T-helper 1 cell treated with Interleukin-12 subunit alpha and Interleukin-12 subunit beta and Interleukin-4 antibody, amounts not matched to agents 30 ng/mL and 1 ng/mL, for 36 hours (primary cell): ENCODE results near the gene SLC46A2. TPM values are rescaled to one million over a fixed set of nuclear protein-coding genes. Genes with fewer than 3 reads are reported as not detected.

Experiments used
- intact Hi-C: fragments of 100-400 bp; cut with micrococcal nuclease; formaldehyde crosslinking; loops from one replicate; pipeline ENCODE4 v1.15.1; 2024
- total RNA-seq: library from RNA; stranded (reverse); gene quantifications from 2 replicates; pipeline ENCODE4 v1.2.3, GENCODE V29; 2022

Gene SLC46A2, protein sequence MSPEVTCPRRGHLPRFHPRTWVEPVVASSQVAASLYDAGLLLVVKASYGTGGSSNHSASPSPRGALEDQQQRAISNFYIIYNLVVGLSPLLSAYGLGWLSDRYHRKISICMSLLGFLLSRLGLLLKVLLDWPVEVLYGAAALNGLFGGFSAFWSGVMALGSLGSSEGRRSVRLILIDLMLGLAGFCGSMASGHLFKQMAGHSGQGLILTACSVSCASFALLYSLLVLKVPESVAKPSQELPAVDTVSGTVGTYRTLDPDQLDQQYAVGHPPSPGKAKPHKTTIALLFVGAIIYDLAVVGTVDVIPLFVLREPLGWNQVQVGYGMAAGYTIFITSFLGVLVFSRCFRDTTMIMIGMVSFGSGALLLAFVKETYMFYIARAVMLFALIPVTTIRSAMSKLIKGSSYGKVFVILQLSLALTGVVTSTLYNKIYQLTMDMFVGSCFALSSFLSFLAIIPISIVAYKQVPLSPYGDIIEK
- total RNA-seq, result not detected in 2 replicates

DNA sequence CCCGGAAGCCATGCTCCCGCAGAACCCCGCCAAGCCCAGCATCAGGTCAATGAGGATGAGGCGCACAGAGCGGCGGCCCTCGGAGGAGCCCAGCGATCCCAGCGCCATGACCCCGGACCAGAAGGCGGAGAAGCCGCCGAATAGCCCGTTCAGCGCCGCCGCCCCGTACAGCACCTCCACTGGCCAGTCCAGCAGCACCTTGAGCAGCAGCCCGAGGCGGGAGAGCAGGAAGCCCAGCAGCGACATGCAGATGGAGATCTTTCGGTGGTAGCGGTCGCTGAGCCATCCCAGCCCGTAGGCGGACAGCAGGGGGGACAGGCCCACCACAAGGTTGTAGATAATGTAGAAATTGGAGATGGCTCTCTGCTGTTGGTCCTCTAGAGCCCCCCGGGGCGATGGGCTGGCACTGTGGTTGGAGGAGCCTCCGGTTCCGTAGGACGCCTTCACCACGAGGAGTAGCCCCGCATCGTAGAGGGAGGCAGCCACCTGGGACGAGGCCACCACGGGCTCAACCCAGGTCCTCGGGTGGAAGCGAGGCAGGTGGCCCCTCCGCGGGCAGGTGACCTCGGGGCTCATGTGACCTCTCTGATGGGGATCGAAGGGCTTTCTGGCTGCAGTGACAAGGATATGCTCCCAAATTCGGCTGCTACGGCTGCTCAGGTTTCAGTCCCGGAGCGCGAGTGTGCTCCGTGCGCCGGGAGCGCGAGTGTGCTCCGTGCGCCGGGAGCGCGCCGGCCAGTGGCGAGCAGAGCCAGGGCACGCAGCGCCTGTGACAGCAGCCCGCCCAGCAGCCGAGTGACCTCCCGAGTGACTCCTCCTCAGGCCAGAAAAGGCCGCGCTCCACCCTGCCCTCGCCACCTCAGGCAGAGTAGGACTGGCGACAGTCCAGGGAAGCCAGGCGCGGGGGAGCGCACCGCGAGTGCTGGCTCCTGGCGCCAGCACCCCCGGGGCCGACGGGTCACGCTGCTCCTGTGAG is at the start of gene SLC46A2:
Gene SLC46A2 (minus strand): TSS at position 771 of the 976 bp plus-strand sequence. CDS start 195 bp downstream, at position 576.
- intact Hi-C loops, result no loop called here

GRCh38 chr9:112939418-112939817 is 48.7 kb upstream of the SLC46A2 start:
- intact Hi-C loops, result no loop called here

DNA sequence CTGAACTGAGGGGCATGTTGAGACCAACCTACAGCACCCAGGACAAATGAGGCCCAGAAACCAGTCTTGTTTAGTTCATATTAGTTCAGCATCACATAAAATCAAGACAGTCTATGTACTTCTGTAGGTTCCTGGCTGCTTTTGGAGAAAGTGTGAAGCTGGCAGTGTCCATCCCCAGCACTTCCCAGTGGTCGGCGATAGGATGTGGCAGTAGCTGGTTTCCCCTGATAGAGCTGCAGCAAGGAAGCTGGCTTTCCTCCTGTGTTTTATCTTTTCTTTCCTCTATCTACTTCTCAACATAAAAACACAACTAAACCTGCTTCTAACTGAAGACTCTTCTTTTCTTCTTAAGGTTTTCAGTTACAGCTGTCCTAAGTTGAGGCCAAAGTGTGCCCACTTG is 43.0 kb upstream of the SLC46A2 start:
- intact Hi-C loops, result no loop called here

DNA sequence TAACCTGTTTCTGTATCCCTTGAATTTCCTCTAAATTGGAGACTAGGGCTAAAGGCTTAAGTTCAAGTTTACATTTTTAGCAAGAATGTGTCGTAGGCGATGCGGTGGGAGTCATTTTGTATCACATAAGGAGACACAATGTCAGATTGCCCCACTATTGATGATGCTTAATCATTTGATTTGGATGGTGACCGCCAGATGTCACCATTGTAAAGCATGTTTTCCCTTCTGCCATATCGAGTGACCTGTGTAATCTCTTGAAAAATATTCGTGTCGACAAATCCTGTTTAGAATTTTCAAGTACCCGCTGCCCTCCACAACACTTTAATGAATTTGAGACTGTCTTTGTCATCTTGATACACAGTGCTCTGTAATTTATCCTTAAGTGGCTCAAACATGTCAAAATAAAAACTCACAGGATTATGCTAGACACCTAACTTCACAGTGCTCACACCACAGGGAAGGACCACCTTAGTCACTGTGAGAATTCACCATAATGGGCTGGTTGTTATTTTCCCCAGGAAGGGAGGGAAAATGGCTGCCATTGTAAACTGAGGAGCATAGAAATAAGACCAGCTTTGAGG is 34.5 kb upstream of the SLC46A2 start:
- intact Hi-C loops, result no loop called here

DNA sequence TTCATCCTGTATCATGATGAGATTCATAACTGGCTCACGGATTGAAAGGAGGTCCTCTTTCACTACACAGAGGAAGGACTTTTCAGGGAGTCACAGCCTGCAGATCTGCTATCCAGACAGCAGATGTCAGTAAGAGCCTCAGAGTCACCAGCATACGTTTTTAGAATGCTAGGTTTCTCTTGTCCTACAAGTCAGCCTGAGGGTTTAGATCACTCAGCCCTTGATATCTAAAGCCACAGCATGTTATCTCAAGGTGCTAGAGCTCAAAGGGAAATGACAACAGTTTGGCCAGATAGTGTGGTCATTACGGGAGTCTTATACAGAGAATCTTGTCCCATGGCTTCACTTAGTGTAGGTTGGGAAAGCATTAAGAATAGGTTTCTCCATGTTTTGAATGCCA is 30.9 kb upstream of the SLC46A2 start:
- intact Hi-C loops, result loop anchor here (5.0 kb wide), 1 partner anchor 191 kb away; no protein-coding TSS in a partner anchor

DNA sequence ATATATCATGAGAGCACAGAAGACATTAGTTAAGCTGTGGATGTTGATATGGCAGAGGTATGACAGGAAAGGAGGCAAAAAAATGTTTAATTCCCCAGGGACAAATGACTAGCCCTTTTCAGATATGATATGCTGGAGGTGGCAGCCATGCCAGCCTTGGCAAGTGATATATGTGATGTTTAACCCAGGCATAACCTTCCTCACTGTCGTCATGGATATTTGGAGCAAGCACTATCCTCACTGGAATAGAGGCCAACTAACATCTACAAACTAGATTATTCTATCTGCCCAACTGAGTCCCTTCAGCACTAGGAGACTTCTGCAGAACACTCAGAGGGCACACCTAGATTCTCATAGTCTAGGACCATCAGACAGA is 27.3 kb upstream of the SLC46A2 start:
- intact Hi-C loops, result no loop called here

- intact Hi-C loops, result no loop called here
Observed at GRCh38 chr9:112917047-112917986, 26.6 kb upstream of the SLC46A2 start.

GRCh38 chr9:112914524-112914923 is 23.8 kb upstream of the SLC46A2 start:
- intact Hi-C loops, result no loop called here

DNA sequence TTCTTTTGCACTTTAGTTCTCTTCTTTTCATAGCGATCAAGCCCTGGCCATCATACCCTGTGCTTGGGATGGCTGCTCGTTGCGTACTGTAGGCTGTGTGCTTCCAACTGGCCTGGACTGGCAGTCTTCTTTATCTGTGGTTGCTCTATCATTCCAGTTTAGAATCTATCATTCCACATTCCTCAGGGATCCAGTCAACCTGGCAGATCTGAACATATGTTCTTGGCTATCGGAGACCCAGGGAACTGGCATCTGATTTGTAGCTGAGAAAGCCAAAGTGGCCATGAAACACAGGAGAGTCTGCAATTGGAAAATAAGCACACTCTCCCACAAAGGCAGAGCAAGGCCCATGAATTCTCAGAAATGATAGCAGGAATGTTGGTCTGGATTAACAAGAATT is 22.6 kb upstream of the SLC46A2 start:
- intact Hi-C loops, result no loop called here

- intact Hi-C loops, result no loop called here
Observed at GRCh38 chr9:112912636-112913035, 22.0 kb upstream of the SLC46A2 start.

DNA sequence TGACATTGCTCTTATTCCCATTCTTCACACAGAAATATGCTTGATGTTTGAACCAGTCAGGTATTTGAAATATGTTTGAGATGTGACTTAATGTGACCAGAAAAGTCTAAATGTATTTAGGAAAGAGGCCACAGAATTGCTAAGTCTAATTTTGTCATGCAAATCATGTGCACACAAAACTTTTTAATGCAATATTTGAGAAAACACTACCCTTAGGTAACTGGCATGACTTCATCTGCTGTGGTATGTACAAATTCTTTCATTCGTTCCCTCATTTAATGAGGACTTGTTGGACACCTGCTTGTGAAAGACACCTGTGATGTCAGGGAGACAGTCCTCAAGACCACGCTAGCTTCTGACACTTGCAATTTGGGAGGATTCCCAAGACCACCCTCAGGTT is 21.1 kb upstream of the SLC46A2 start:
- intact Hi-C loops, result no loop called here

DNA sequence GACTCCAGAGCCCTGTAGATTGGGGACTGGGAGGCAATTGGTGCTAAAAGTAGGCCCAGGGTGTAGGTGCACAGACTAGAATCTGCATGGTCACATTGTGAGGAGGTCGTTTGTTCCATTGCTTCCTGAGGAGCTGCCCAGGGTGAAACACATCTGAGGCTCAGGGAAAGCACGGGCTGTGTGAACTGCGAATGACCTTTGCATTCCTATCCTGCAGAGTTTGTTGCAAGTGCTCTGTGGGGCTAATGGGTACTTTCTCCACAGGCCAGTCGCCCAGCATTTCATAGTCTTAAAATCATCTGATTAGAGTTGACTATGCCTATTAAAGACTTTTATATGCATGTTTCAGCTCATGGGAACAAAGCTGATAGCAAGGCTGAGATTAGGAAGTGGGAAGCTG is 14.4 kb upstream of the SLC46A2 start:
- intact Hi-C loops, result no loop called here

DNA sequence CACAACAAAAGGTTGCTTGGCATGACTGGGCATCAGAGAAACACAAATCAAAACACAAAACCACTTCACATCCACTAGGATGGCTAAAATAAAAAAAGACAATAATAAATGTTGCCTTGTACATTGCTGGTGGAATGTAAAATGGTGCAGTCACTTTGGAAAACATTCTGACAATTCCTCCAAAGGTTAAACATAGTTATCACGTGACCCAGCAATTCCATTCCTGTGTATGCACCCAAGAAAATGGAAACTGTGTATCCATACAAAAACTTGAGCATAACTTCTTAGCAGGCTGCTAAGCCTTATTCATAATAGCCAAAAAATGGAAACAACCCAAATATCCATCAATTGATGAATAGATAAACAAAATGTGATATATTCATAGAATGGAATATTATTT is 10.2 kb upstream of the SLC46A2 start:
- intact Hi-C loops, result loop anchor here (5.0 kb wide), 1 partner anchor 459 kb away; no protein-coding TSS in a partner anchor

- intact Hi-C loops, result loop anchor here (5.0 kb wide), 1 partner anchor 458 kb away; no protein-coding TSS in a partner anchor
Observed at GRCh38 chr9:112900488-112900887, 9.8 kb upstream of the SLC46A2 start.

DNA sequence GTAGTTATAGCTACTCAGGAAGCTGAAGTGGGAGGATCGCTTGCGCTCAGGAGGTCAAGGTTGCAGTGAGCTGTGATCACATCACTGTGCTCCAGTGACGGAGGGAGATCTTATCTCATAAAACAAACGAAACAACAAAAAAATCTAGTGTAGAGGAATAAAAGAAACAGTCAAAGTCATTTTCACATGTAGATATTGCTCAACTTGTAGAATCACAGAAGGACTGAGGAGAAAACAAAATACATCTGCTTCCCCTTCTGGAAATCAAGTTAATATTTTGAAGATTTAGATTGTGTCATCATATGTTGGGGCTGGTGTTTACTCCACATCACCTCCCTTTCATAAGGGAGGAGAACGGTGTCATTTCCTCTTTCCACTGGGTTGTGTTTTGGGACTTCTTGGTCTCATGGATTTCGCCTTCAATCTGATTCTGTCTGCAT is 8.2 kb upstream of the SLC46A2 start:
- intact Hi-C loops, result no loop called here

DNA sequence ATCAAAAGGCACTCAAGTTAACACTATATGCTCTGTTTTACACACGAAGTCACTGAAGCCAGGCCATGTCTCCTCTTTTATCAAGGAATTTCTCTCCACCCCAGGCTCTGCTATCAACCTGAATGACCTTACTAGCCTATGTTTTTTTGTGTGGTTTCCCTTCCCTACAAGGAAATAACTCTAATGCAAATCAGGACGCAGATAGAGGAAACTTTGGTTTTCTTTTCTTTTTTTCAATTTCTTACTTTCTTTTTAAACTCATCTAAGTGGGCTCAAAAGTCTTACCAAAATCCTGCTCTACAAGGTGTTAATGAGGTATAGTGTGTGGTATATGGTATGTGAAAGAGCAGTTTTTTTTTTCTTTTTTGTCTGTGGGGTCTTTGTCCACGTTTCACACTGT is 5.5 kb upstream of the SLC46A2 start:
- intact Hi-C loops, result no loop called here

DNA sequence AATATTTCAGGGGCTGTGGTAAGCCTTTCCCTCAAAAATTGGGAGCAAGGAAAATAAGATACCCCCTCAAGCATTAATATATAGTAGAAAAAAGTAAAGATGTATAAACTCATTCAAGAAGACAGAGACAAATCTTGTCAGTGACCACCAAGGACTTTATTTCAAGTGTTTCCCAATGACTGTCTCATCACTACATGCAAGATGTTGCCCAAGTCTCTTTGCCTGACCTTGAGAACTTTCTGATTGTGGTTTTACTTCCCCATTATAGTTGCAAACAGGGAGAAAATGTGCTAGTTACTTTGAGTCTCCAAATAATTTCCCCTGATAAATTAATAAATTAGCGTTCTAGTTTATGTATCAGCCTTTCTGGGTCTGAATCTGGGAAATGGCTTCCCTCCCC is 4.0 kb upstream of the SLC46A2 start:
- intact Hi-C loops, result no loop called here

DNA sequence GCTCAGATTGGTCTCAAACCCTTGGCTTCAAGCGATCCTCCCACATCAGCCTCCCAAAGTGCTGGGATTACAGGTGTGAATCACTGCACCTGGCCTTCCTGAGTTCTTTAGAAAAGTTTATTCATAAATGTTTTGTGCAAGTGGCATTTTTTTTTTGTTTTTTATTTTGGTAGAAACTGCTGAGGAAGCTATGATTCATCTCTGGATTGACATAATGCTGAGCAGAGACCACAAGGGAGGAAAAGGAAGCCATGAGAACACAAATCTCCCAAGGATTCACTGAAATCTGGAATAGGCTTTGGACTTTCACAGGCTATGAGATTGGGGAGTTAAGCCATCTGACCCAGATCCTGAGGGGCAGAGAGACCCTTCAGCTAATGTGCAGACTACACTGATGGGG is 3.4 kb upstream of the SLC46A2 start:
- intact Hi-C loops, result no loop called here

DNA sequence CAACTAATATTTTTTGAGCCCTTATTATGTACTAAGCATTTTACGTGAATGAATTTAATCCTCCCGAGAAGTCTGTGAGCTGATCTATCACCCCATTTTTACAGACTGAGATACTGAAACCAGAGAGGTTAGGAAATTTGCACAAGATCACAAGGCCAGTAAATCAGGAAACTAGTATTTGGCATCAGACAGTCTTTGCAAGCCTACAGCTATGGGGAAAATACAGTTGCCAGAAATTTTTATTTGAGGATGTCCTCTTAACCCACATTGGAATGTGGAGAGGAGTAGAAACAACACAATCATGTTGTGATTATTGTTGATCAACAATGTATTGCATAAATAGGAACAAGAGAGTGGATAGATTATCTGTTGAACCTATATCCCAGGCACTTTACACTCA is 2.3 kb upstream of the SLC46A2 start:
- intact Hi-C loops, result no loop called here

DNA sequence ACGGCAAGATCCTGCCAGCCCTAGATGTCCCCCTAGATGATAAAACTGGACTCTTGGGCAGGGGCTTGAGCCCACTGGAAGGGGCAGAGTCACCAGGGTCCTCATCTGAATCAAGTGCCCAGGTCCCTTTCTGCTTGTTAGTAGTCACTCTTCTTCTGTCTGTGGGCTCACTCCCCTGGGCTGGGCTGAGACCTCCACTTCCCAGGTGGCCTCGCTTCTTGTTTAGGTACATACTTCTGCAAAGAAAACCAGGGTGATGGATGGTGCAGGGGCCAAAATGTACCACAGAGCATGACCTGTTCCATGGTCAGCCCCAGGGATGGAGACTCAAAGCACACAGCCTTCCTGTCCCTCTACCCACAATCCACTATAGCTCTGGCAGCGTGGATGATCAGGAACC is 845 bp upstream of the SLC46A2 start:
- intact Hi-C loops, result no loop called here
